NCI-H82 (cell line): ENCODE results near the gene GMEB2.
A peak's percentile ranks its signal among the peaks of the same experiment; 100 is the strongest.

ENCODE experiments used
- DNase-seq: peaks from one replicate; lab custom pipeline; 2025; lab: John Stamatoyannopoulos, UW

Gene GMEB2

DNA sequence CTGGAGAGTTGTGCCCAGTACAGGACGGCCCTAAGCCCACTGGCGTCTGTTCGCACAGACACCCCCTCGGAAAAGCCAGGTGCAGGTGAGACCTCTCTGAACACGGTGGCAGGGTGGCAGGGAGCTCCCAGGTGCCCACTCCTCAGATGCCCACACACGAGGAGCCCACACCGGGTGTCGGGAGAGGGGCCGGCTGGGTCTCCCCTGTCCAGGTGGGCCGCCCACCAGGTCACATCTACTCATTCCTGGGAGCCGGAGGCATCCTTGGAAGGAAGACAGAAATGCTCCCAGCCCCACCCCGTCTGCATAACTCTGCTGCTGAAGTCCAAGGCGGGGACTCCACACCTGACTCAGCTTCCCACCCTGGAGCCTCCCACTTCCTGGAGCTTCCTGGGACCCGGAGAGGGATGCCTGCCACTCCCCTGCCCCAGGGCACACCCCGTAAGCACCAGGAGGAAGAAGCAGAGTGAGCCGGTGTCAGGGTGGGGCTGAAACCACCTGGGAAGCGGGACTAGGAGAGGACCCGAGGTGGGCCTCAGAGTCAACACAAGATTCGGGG, 81.9 kb downstream of the GMEB2 start:
- no peak for DNase-seq

DNA sequence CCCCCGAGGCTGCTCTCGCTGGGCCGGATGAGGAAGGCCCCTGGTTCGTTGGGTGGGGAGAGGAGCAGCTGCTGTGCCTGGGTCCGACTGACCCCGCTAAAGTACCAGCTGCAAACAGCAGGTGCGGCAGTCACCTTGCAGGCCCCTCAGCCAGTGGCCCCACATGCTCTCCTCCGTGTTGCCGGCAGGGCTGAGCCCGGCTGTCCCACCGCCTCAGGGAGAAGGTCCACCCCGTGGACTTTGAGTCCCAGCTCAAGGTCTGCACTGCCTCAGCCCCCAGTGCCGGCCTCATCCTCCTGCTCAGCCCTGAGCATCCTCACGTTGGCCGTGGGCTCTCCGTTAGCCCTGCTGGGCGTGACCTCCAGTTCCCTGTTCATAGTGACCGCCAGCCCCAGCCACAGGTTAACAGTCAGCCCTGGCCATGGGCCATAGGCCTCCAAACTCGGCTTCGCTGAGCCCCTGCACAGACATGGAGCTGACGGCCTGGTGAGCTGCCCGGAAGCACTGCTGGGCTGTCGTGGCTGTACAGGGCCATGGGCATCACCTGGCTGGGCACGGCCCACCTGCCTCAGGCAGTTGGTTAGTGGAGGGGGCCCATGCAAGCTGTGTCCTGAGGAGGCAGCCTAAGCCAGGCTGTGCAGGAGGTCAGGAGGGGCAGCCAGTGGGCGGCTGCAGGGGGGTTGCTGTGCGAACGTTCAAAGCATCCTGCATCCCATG, 82.5 kb downstream of the GMEB2 start:
- no peak for DNase-seq

DNA sequence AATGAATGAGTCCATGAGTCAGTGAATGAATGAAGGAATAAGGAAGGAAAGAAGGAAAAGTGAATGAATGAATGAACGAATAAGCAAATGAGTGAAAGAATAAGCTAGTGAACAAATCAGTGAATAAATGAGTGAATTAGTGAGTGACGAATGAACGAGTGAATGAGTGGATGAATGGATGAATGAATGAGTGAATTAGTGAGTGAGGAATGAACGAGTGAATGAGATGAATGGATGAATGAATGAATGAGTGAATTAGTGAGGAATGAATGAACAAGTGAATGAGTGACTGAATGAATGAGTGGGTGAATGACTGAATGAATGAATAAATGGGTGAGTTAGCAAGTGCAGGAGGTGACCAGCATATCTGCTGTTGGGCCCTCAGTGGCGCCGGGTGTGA, 83.2 kb downstream of the GMEB2 start:
- no peak for DNase-seq

DNA sequence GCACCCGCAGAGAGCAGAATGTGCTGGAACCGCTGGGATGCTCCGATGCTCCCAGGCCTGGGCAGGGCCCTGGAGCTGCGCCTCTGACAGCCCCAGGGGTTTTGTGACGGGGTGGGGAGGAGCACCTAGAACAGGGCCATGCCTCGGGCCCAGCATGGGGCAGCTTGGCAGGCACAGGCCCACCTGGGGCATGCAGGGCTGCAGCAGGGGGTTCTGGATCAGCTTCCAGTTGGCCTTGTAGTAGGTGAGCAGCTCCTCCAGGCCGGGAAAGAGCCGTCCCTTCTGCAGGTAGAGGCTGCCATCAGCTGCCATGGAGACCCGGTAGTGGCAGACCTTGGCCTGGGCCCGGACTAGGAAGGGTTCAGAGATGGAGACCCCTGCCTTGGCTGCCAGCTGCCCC, 83.8 kb downstream of the GMEB2 start:
- no peak for DNase-seq

DNA sequence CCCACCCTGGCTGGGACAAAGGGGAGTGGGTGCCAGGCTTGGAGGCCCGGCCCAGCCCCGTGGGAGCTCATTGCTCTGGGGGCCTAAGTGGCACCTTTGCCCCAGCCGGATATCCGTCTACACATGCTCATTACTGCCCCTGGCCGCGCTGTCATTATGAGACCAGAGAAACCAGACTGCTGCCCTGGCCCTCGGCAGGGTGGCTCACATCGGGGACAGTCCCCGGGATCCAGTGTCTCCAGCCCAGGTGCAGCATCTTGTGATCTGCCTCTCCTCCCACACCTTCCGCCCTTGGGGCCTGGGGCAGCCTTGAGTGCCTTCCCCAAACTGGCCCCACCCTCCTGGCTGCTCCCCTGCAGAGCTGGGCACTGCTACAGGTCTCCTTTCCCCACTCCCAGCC, 84.2 kb downstream of the GMEB2 start:
- DNase-seq, result no peak

DNA sequence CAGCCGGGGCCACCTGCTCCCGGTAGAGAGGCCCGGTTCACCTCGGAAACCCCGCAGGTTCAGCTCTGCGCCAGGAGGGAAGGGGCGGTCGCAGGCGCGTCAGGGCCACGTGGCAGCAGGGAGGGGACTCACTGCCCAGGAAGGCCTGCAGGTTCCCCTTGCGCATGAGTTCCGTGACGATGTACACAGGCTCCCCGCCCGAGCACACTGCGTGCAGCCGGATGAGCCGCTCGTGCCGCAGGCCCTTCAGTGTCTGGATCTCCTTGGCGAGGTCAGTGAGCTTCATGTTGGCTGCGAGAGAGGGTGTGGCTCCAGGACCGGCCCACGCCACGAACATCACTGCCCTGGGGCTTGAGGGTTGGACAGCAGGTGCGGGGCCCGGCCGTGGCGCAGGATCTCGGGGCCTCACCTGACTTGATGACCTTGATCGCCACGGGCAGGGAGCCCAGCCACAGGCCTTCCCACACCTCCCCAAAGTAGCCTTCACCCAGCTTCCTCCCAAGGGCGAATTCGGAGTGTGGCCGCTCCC, 84.8 kb downstream of the GMEB2 start:
- no peak for DNase-seq

DNA sequence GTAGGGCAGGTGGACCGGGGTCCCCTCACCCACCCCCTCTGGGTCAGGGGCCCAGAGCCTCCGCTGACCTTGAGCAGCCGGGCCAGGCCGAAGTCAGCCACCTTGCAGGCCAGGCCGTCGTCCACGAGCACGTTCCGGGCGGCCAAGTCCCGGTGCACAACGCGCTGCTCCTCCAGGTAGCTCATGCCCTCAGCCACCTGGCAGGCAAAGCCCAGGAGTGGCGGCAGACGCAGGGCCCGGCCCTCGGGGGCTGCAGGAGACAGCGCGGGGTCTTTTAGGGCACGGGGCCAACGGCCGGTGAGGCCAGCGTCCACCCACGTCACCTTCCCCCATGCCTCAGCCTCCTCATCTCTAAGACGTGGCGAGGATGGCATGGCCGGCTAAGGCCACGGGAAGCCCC, 85.5 kb downstream of the GMEB2 start:
- DNase-seq, result no peak

DNA sequence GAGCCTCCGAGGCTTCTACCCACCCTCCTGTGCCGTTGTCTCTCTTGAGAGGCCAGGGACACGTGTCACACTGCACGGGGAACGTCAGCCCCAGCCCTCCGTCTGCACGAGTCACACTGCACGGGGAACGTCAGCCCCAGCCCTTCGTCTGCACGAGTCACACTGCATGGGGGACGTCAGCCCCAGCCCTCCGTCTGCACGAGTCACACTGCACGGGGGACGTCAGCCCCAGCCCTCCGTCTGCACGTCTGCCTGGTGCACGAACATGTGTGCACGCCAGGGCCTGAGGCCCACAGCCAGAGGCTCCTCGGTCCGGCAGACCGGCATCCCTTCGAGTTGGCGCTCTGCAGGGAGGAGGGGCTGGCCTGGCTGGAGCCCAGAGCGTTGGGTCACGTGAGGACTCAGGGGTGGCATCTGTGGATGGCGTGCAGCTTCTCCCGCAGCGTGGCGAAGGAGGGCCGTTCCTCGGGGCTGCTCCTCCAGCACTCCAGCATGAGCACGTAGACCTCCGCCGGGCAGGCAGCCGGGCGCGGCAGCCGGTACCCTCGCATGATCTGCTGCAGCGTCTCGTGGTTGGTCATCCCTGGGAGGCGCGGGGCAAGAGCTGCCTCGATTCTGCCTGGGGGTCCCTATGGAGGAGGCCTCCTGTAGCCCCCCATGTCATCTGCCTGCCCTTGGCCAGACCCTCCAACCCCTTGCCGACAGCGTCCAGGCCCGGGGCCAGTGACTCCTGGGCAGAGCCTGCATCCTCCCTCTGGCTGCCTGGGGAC, 86.3 kb downstream of the GMEB2 start:
- DNase-seq, result no peak

DNA sequence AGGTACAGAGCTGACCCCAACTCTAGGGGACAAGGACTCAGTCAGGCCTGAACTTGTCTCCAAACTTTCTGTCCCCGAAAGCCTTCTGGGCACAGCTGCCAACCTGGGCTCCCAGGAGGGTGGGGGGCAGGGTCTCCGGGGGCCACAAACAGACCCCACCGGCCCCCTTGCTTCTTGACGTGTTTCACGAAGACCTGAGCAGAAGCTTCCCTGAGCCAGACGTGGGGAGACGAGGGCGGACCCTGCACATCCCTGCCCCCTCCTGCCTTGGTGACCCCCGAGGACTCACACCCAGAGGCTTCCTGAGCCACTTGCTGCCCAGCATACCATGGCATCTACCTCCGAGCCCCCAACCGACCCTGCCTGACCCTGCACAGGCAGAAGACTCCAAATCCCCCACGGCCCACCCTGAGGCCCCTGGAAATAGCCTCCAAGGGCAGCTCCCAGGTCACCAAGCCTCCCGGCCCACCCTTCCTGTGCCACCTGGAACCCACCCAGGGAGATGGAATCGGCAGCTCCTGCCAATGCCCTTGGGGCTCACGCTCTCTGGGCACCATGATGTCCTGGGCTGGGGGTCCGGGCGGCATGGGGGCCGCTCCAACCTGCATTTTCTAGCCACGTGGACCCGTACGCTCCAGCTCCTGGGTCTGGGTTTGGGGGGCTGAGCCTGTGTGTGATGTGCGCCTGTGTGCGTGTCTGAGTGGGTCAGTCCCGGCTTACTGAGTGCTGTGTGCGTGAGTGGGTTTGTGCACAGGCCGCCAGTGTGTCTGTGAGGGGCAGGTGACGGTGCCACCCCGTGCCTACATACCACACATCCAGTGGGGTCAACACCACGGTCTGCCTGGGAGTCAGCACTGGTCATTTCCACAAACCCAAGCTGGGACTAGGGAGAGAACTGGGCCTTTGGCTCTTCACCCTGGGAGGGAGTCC, 87.2 kb downstream of the GMEB2 start:
- DNase-seq, result no peak

DNA sequence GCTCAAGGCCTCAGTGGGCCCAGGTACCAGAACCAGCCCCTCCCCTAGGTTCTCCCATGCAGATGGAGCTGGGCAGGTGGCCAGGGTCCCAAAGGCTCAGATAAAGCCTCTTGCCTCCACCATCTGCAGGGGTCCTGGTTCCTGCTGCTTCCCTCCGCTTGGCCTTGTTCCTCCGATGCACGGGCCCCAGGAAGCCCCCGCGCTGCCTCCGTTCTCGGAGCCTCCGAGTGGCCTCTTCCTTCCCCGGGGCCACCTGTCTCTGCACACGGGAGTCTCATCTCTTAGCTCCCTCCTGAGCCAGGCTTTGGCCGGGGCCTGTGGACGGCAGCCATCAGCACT, 87.8 kb downstream of the GMEB2 start:
- DNase-seq, result no peak

DNA sequence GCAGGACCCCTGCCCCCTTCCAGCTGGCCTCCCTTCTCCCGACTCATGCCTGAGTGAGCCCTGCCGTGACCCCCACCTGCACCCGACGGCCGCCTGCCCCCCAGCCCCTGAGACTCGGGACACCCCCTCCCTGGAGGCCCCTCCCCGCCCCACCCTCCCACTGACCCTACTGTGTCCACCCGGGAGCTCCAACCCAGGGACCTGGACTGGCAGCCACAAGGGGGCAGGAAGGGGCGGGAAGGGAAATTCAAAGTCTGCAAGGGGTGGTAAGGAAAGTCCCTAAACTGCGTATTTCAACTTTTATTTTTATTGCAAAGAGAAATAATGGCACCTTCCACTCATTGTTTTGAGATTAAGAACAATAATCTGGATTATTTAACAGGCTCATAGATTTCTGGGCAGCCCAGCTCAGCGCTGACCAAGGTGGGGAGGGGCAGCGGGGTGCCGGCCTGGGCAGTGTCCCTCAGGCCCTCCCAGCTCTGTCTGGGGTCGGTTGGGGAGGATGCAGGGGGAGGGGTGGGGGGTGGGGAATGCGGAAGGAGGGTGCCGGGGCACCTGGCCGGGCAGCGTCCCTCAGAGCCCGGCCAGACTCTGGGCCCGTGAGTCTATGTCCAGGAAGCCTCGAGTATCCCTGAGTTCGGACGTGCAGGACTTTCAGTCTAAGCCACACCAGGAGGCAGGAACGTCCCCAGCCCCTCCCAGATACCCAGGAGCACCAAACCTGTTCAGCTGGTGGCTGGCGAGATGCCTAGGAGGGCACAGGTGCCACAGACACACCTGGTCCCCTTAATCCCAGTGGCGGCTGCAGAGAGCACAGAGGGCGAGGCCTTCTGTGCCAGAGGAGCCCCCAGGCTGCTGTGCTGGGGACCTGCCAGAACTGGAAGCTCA, 88.5 kb downstream of the GMEB2 start:
- DNase-seq, result peak; percentile 61
